Panc1 (cell line): ENCODE results near the gene TRIM3. TPM values are rescaled to one million over a fixed set of nuclear protein-coding genes. Genes with fewer than 3 reads are reported as not detected.

ENCODE experiments used
- ATAC-seq: fragments of 200-7000 bp; cut with Tn5 transposase; 2 replicates; pipeline ENCODE4 v1.9.1; 2020; ENCODE audit warnings: mild to moderate bottlenecking, moderate library complexity
- BruUV-seq: library from RNA; stranded (reverse); fragments of 400-500 nt; replicated peaks from 2 replicates; lab custom pipeline; 2021; lab: Mats Ljungman, UMichigan
- CTCF ChIA-PET: fragments of 300-600 bp; sonication (Branson Sonifier 250); formaldehyde crosslinking; loops from one replicate; lab custom pipeline; 2022; ENCODE audit warnings: antibody characterized with exemption; lab: Charles Lee
- POLR2A ChIA-PET: fragments of 300-600 bp; sonication (Branson Sonifier 250); formaldehyde crosslinking; loops from one replicate; lab custom pipeline; 2022; ENCODE audit warnings: antibody characterized with exemption; lab: Charles Lee
- DNase-seq: peaks from one replicate; pipeline ENCODE4 v3.0.0-alpha.2; 2010; ENCODE audit warnings: low read depth, low spot score
- H3K27ac ChIP-seq: 2 replicates; pipeline ENCODE4 v1.5.1; 2011; ENCODE audit warnings: mild to moderate bottlenecking, low read length, inconsistent platforms
- H3K27me3 ChIP-seq: fragments of 200-500 bp; sonication (Bioruptor generic); 2 replicates; pipeline ENCODE4 v1.6.0; 2014; ENCODE audit warnings: low read length, inconsistent platforms; ENCODE audit not compliant: control insufficient read depth, insufficient read depth
- H3K36me3 ChIP-seq: fragments of 200-500 bp; sonication (Bioruptor generic); 2 replicates; pipeline ENCODE4 v1.5.1; 2014; ENCODE audit warnings: inconsistent platforms, mild to moderate bottlenecking, low read length, moderate library complexity; ENCODE audit not compliant: control insufficient read depth, insufficient read depth
- H3K4me1 ChIP-seq: 2 replicates; pipeline ENCODE4 v1.5.1; 2011; ENCODE audit warnings: inconsistent platforms, mild to moderate bottlenecking, low read length, moderate library complexity; ENCODE audit not compliant: control insufficient read depth, insufficient read depth
- H3K4me3 ChIP-seq, 2 experiments: 2 replicates each; pipeline ENCODE4 v1.5.1; 2011 to 2012; ENCODE audit warnings: low read depth in 2 of 2, low read length in 2 of 2, mild to moderate bottlenecking in 2 of 2, inconsistent platforms in 1 of 2, moderate library complexity in 1 of 2
- H3K9me3 ChIP-seq: fragments of 200-500 bp; sonication (Bioruptor generic); 2 replicates; pipeline ENCODE4 v1.5.1; 2014; ENCODE audit warnings: low read depth, mild to moderate bottlenecking, inconsistent platforms, low read length, moderate library complexity; ENCODE audit not compliant: control insufficient read depth, insufficient read depth
- POLR2AphosphoS5 ChIP-seq: IDR thresholded peaks from 2 replicates; pipeline ENCODE4 v1.6.1; 2012; ENCODE audit warnings: mild to moderate bottlenecking, low read depth, low read length, moderate library complexity
- REST ChIP-seq, 2 experiments: IDR thresholded peaks; 2 replicates each; pipeline ENCODE4 v1.6.1; 2011 to 2012; ENCODE audit warnings: low read depth in 2 of 2, control low read depth in 1 of 2, low read length in 1 of 2, mild to moderate bottlenecking in 1 of 2, moderate library complexity in 1 of 2; ENCODE audit not compliant: insufficient read depth in 1 of 2
- SIN3A ChIP-seq: IDR thresholded peaks from 2 replicates; pipeline ENCODE4 v1.6.1; 2012; ENCODE audit warnings: low read depth, mild to moderate bottlenecking, low read length, moderate library complexity, borderline replicate concordance; ENCODE audit not compliant: insufficient read depth
- TCF7L2 ChIP-seq: IDR thresholded peaks from 2 replicates; pipeline ENCODE4 v1.6.1; 2011; ENCODE audit warnings: mild to moderate bottlenecking, low read depth, low read length, inconsistent platforms
- in situ Hi-C: cut with HindIII; loops from 2 replicates; pipeline ENCODE4 v1.10.0; 2016; ENCODE audit warnings: low sequenced_read_pairs, low pct_unique_long_range_greater_than_20kb
- intact Hi-C: fragments of 100-400 bp; cut with micrococcal nuclease; formaldehyde crosslinking; loops from one replicate; pipeline ENCODE4 v1.10.0; 2022; ENCODE audit not compliant: unreplicated experiment
- total RNA-seq: library from RNA; stranded (reverse); gene quantifications from one replicate; pipeline ENCODE4 v1.2.1, GENCODE V29; 2021; ENCODE audit not compliant: unreplicated experiment
- TF ChIP-seq, protein P1 (sequence below): fragments of 450-650 bp; IDR thresholded peaks from 2 replicates; pipeline ENCODE4 v1.5.1; 2017; ENCODE audit warnings: mild to moderate bottlenecking

Gene TRIM3
- total RNA-seq, 1 experiment from 2014 or later = 35.4 TPM

- intact Hi-C loops = loop anchor here (1.0 to 5.0 kb wide), 2 partner anchors 63 to 126 kb away; partner anchors contain the start of gene HPX
- DNase-seq (peak; percentile 64), ATAC-seq (peak; percentile 88)
- Histone ChIP-seq H3K27ac (no peak overlapping the region), H3K4me1 (no peaks in the 10 kb centered on the region), H3K27me3 (no peaks in the 10 kb centered on the region), H3K9me3 (no peaks in the 10 kb centered on the region), H3K36me3 (peaks cover 3% of the 10 kb centered on the region; the same call in 1 of the 2 replicates), H3K4me3 (no peak overlapping the region)
- TF ChIP-seq POLR2AphosphoS5 = no peak
- TF ChIP-seq SIN3A = no peak
- TF ChIP-seq TCF7L2 = no peak
- TF ChIP-seq, protein P1, sequence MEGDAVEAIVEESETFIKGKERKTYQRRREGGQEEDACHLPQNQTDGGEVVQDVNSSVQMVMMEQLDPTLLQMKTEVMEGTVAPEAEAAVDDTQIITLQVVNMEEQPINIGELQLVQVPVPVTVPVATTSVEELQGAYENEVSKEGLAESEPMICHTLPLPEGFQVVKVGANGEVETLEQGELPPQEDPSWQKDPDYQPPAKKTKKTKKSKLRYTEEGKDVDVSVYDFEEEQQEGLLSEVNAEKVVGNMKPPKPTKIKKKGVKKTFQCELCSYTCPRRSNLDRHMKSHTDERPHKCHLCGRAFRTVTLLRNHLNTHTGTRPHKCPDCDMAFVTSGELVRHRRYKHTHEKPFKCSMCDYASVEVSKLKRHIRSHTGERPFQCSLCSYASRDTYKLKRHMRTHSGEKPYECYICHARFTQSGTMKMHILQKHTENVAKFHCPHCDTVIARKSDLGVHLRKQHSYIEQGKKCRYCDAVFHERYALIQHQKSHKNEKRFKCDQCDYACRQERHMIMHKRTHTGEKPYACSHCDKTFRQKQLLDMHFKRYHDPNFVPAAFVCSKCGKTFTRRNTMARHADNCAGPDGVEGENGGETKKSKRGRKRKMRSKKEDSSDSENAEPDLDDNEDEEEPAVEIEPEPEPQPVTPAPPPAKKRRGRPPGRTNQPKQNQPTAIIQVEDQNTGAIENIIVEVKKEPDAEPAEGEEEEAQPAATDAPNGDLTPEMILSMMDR = peak; percentile 91
- ChIA-PET POLR2A (no interaction called here), CTCF (interaction anchor here (1.3 to 3.7 kb wide), 3 partner anchors 24 to 126 kb away, joined by 3 to 42 read pairs (median 4); no protein-coding TSS in a partner anchor)
- in situ Hi-C loops = no loop called here
- no TSS peak for BruUV-seq
Observed at GRCh38 chr11:6505577-6506240, 32.0 kb upstream of the TRIM3 start.

GRCh38 chr11:6504166-6504565 is 30.4 kb upstream of the TRIM3 start:
- in situ Hi-C loops (no loop called here), intact Hi-C loops (no loop called here)
- Histone ChIP-seq H3K4me1 (no peaks in the 10 kb centered on the region), H3K27ac (no peak overlapping the region), H3K4me3 (no peak overlapping the region), H3K9me3 (no peaks in the 10 kb centered on the region), H3K36me3 (no peaks in the 10 kb centered on the region; the same call in 1 of the 2 replicates), H3K27me3 (no peaks in the 10 kb centered on the region)
- DNase-seq = no peak
- CTCF ChIA-PET = interaction anchor here (1.0 to 3.7 kb wide), 3 partner anchors 26 to 125 kb away, joined by 4 to 42 read pairs (median 4); no protein-coding TSS in a partner anchor
- BruUV-seq = no TSS peak
- no peak for ATAC-seq
- POLR2A ChIA-PET = no interaction called here
- TF ChIP-seq TCF7L2 (no peak), SIN3A (no peak), REST (IDR thresholded peaks at IDR 0.05; ENCODE audit: insufficient read depth in 1 of 2, low read depth in 2 of 2, low read length in 1 of 2) (no peak), POLR2AphosphoS5 (no peak)
- TF ChIP-seq, protein P1 = no peak
